ENCODE measurements around the gene INTS1.

Gene INTS1

DNA sequence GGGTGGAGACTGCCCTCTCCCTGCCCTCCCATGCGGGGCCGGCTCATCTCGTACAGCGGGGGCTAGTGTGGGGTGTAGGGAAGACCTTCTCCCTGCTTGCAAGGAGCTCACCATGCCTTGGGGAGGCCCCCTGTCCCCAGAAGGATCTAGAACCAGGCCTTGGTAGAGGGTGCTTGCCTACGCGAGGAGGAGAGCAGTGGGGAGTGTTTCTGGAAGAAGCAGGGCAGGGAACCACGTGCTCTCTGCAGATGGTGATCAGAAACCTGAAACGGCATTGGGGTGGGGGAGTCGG is 29.0 kb upstream of the INTS1 start:
- H3K4me3 ChIP-seq (ENCODE audit: low read length) = peak overlapping the region; percentile 69
- no peak for DNase-seq (ENCODE audit: low read depth)
- TF ChIP-seq, protein P1, sequence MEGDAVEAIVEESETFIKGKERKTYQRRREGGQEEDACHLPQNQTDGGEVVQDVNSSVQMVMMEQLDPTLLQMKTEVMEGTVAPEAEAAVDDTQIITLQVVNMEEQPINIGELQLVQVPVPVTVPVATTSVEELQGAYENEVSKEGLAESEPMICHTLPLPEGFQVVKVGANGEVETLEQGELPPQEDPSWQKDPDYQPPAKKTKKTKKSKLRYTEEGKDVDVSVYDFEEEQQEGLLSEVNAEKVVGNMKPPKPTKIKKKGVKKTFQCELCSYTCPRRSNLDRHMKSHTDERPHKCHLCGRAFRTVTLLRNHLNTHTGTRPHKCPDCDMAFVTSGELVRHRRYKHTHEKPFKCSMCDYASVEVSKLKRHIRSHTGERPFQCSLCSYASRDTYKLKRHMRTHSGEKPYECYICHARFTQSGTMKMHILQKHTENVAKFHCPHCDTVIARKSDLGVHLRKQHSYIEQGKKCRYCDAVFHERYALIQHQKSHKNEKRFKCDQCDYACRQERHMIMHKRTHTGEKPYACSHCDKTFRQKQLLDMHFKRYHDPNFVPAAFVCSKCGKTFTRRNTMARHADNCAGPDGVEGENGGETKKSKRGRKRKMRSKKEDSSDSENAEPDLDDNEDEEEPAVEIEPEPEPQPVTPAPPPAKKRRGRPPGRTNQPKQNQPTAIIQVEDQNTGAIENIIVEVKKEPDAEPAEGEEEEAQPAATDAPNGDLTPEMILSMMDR (conservative IDR thresholded peaks at IDR 0.05; ENCODE audit: low read depth, low read length) = no peak

DNA sequence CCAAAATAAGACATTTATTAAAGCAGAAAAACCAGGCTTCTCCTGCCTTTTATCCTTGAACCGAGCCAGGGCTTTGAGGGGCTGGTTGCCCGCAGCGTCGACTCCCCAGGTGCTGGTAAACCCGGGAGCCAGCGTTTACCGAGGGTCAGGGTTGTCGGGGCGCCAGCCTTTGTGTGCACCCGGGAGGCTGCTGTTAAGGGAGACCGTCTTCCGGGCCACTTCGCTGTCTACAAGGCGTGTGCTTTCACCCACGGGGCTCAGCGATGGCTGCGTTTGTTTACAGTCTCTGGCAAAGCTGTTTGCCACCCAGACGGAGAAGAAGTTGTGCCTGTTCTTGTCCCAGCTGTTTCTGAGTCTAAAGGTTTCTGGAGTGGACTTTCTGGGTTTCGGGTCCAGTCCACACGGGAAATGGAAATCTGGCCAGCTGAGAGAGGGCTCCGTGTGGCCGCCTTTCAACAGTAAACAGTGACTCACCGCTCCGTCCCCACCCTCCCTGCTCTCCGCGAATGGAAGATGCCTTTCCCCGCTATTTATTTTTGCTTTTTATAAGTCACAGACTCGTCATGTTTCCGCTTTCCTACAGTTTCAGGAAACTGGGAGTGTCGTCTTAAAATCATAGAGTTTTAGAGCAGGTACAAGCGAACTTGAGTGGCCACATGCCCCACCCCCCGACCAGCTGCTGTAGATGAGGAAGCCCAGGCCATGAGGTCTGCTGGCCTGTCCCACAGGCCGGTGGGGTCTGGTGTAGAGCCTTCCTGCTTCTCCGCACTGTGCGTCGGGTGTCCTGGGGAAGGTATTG is 28.5 kb upstream of the INTS1 start:
- peak overlapping the region; percentile 69 for H3K4me3 ChIP-seq (ENCODE audit: low read length)
- DNase-seq (ENCODE audit: low read depth) = no peak
- TF ChIP-seq, protein P1 (conservative IDR thresholded peaks at IDR 0.05; ENCODE audit: low read depth, low read length) = no peak

DNA sequence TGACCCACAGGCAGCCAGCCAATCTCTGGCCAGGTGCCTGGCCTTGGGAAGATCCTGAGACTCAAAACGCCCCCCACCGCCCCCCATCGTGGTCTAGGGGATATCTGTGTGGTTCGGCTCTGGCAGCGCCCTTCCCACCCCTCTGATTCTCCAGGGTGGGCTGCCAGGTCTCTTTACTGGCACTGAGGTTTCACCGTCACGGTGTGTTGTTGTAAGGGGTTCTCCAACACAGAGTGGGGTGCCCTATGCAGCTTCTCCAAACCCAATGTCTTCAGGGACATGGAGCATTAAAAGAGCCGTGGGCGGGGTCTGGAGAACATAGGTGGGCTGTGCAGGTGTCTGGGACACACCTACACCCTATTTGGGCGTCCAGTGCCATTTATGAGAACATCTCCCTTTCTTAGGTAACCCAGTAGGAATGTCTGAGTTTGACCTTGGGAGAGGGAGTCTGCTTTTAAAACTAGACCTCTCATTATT is 27.8 kb upstream of the INTS1 start:
- DNase-seq (ENCODE audit: low read depth) = no peak
- TF ChIP-seq, protein P1 (conservative IDR thresholded peaks at IDR 0.05; ENCODE audit: low read depth, low read length) = no peak
- H3K4me3 ChIP-seq (ENCODE audit: low read length) = peak overlapping the region; percentile 69

DNA sequence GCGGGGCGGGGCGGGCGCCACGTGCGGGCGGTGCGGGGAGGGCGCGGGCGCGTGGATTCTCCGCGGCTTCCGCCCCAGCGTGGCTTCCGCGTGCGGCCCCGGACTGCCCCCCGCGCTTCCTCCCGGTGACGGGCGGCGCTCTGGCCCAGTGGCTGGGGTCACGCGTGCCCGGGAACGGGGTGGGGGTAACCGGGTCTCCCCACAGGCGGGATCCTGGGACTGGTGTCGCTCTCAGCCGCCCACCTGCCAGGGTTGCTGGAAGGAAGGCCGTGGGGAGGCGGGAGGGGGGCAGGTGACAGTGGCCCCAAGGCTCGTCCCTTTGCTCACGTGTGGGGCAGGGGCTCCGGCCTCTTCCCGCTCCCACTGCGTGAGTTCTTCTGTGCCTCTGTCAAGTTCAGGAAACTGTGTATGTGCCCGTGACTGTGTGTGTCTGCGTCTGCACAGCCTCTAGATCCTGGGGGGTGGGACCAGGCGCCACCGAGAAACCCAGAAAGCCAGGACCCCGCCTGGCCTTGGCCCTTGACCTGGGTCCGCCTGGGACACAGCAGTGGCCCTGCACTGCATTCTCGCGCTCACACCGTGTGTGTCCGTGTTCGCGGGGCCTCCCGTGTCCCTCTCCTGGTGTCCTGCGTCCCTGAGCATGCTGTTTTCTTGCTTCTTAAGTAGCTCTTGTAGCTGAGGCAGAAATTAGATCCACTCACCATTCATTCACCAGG is 27.2 kb upstream of the INTS1 start:
- DNase-seq (ENCODE audit: low read depth) = no peak
- TF ChIP-seq, protein P1 (conservative IDR thresholded peaks at IDR 0.05; ENCODE audit: low read depth, low read length) = no peak
- H3K4me3 ChIP-seq (ENCODE audit: low read length) = peak overlapping the region; percentile 69

DNA sequence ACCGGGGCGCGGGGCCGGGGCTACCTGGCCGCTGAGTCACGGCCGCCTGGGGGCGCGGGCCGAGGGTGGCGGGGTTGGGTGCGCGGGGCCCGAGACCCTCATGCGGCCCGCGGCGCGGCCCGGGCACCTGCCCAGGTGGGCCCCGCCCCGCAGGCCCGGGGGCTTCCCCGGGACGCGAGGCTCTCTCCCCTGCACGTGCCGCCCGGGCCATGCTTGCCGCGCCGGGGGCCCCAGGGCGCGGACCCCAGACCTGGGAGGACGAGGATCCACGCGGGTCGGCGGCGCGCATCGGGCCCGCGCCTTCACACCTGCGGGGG is 26.7 kb upstream of the INTS1 start:
- H3K4me3 ChIP-seq (ENCODE audit: low read length) = peak overlapping the region; percentile 69
- TF ChIP-seq, protein P1 (conservative IDR thresholded peaks at IDR 0.05; ENCODE audit: low read depth, low read length) = no peak
- no peak for DNase-seq (ENCODE audit: low read depth)

DNA sequence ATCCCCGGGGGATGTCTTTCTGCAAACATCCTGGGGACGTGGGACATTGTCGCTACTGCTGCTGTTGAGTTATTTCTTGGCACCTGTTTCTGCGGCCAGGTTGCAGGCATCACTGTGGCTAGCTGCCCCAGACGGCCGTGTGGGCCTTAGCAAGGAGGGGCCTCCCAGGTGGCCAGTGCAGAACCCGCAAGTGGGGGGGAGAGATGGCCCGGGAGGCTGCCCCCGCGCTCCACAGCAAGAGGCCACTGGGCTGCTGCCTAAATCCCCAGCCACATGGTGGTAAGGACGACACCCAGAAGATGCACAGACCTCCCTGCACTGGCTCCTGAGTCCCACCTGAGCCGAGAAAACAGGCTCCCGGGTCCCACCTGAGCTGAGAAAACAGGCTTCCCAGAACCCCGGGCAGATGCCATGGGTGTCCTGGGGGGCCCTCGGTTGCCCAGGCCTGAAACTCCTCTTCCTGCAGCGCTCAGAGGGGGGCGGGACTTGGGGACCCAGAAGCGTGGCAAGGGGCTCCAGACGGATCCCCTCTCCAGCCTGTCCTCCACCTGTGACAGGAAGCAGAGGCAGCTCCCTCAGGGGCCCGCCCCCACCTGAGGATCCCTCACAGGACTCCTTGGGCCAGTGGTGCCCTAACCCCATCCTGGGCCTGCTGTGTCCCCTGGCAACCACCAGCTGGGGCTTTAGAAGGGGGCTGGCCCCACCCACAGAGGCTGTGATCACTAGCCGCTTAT is 25.4 kb upstream of the INTS1 start:
- H3K4me3 ChIP-seq (ENCODE audit: low read length) = no peak overlapping the region
- DNase-seq (ENCODE audit: low read depth) = no peak
- TF ChIP-seq, protein P1 (conservative IDR thresholded peaks at IDR 0.05; ENCODE audit: low read depth, low read length) = no peak

Data from retinal pigment epithelial cell (primary cell).